NCI-H446 (cell line): ENCODE results near the gene ATP2B1.
"Not testable (repeated sequence)": the region's sequence is repeated elsewhere in the genome, so short reads cannot be mapped to it uniquely, and the experiment has no call there.

Experiments used
- DNase-seq, 2 experiments: peaks; one replicate each; lab custom pipeline; 2025; lab: John Stamatoyannopoulos, UW

The ATP2B1 gene

DNA sequence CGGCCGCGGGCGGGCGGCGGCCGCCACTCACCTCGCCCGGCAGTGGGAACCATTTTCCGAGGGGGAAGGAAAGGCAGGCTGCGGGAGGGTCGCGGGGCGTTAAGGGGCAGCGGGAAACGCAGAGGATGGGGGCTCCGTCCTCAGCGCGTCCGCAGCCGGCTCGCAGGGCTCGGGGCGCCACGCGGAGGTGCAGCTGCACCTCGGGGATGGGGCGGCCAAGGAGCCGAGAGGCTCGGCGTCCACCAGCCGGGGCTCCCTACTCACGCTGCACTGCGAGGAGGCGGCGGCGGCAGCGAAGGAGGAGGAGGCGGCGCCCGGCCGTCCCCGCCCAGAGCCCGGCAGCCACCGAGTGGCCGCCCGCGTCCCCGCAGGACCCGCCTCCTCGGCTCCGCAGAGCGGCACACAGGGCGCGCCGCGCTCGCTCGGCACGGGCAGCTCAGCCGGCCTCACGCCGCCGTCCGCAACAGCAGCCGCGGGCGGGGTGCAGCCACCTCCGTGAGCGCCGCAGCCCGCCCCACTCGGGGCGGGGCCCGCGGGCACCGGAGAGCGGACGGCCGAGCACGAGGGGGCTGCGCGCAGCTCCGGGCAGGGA lies at the start of gene ATP2B1:
Gene ATP2B1, minus strand, starts transcription at position 274 of the 592 bp plus-strand sequence. CDS start 52,952 bp downstream, outside the sequence.
- peak; percentile 71 to 91 for DNase-seq

DNA sequence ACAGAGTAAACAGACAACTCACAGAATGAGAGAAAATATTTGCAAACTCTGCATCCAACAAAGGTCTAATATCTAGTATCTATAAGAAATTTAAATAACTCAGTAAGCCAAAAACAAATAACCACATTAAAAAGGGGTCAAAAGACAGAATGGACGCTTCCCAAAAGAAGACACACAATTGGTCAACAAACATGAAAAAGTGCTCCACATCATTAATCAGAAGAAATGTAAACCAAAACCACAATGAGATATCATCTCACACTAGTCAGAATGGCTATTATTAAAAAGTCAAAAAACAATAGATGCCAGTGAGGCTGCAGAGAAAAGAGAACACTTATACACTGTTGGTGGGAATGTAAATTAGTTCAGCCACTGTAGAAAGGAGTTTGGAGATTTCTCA lies 49.3 kb upstream of the ATP2B1 start:
- DNase-seq, result not testable (repeated sequence)

DNA sequence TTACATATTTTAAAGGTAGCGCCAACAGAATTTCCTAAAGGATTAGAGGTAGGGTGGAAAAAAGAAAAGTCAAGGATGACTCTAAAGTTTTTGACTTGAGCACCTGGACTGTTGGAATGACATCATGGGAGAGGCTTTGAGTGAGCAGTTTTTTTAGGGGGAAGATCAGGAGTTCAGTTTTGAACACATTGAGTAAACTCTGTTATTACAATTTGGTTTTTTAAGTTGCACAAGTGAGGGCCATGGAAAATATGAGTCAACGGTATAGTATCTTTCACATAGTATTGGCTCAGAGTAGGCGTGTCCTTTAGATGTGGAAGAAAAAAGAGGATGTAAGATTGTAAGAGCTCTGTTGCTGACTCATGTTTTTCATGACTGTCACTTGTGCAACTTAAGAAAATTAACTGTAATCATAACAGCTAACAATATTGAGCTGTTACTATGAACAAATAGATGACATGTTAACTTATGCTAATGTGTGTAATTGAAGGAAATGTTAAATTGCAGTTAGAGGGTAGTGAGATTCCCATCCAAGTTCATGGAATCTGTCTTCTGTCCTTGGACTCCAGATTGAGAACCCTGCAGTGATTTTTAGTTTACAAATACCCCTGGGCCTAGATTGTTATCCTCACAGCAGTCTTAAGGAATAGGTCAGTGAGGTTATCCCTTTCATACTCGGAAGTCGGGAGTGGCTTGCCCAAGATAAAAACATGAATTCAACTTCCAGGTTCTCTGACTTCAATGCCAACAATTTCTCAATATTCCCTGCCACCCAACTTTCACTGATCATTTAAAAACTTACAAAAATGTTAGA lies 48.2 kb upstream of the ATP2B1 start:
- no peak for DNase-seq

DNA sequence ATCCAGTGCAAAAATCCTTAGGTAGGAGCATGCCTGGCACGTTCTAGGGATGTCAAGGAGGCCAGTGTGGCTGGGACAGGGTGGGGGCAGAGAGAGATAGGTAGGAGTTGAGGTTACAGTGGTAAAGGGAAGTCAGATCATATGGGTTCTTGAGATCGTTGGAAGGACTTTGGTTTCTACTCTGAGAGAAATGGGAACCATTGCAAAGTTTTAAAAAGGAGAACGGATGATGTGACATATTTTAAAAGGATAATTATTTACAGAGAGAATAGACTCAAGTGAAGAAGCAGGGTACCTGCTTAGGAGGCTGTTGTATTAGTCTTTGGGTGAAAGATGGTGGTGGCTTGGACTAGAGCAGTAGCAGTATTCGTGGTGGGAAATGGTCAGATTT lies 47.6 kb upstream of the ATP2B1 start:
- DNase-seq, result no peak

DNA sequence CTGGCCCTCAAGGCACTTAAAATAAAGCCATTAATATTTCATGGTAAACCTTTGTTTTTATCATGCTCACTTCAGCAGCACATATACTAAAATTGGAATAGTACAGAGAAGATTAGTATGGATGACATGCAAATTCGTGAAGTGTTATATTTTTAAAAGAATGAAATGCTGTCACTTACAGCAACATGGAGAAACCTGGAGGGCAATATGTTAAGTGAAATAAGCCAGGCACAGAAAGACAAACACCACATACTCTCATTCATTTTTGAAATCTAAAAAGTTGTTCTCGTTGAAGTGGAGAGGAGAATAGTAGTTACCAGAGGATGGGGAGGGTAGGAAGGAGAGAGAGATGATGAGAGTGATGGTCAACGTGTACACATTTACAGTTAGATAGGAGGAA lies 45.4 kb upstream of the ATP2B1 start:
- DNase-seq, result no peak

DNA sequence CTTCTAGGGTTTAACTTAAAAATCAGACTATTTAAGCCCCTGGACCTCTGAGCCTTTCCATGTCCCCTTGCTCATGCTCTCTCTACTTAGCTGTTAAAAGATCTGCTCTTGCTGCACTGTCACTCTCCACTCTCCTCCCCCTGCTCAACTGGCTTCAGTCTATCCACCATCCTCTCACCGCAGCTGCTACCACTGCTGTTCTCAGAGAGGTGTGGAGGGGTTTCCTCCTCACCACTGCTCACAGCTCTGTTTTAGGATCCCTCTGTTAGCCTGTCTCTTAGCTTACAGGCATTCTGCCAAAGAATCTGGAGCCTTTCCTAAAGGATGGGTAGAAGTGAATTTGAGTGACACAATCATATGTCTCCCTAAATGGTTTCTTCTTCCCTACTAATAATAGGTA lies 43.7 kb upstream of the ATP2B1 start:
- DNase-seq, result peak in 1 of 2 experiments; percentile 40

DNA sequence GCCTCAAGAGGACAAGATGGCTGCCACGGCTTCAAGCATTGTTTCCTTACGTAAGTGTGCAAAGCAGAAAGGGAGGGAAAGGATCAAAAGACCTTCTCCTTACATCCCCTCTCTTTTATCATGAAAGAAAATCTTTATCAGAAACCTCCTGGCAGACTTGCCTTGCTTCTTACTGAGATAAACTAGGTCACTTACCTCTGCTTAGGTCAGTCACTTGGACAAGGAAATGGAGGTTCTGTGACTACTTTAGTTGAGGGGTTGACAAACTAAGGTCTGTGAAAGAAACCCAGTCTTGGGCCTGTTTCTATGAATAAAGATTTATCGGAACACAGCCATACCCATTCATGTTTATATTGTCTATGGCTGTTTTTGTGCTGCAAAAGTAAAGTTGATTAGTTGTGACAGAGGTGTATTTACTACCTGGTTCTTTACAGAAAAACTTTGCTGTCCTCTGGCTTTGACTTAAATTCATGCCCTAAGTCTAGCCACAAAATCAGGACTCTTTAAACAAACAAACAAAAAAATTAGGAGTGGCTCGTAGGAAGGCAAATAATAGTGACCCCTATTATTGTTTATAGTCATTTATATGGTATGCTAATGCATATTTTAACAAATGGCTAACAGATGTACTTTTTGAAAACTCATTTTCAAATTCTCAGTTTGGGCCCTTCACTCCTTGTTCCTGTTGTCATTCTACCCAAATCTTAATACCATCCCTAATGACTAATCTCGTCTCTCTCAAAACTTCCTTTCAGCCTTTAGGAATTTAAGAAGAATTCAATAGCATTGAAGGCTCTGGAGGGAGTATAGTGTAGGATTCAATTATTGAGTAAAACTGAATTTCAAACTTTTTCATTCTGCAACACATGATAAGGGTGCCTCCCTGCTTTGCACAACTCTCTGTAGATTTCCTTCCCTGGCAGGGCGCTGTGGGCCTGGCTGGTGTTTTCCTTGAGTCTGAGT lies 42.0 kb upstream of the ATP2B1 start:
- DNase-seq, result no peak

DNA sequence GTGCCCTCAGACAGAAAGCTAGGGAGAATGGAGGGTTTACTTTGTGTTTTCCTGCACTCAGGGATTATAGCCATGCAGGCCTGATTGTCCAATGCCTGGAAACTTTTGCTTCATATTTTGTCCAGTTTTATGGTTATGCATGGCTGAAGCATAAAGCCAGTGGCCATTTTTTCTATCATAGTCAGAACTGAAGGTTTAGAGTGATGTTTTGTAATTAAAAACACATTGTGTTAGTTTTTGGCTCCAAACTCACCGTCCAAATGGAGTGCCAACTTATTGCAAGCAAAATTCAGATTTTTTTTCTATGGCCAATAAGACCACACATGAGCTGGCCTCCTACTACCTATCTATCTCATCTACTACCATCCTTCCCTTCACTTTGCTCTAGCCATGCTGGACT lies 40.2 kb upstream of the ATP2B1 start:
- DNase-seq, result no peak

DNA sequence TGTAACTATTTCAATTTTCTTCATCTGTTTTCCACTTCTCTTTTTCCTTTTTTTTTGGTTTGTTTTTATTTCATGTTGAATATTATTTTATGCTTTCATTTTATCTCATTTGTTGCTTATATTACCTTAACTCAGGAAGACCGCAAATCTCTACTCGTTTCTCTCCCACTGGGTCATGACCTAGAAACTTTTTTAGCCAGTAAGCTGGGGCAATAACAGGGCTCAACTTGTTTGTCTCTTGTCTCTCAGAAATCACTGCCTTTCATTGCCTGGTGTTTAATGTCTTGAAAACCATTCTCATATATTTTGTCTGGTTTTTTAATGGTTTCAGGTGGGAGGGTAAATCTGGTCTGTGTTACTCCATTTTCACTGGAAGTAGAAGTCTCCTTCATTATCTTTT lies 36.6 kb upstream of the ATP2B1 start:
- no peak for DNase-seq

DNA sequence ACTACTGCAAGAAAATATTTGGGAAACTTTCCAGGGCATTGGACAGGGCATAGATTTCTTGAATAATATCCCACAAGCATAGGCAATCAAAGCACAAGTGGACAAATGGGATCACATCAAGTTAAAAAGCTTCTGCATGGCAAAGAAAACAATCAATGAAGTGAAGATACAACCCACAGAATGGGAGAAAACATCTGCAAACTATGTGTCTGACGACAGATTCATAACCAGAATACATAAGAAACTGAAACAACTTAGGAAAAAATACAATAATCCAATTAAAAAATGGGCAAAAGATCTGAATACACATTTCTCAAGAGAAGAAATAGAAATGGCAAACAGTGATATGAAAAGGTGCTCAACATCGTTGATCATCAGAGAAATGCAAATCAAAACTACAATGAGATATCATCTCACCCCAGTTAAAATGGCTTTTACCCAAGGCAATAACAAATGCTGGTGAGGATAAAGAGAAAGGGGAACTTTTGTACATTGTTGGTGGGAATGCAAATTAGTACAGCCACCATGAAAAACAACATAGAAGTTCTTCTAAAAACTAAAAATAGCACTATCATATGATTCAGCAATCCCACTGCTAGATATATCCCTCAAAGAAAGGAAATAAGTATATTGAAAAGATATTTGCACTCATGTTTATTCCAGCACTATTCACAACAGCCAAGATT lies 33.8 kb upstream of the ATP2B1 start:
- no peak for DNase-seq

DNA sequence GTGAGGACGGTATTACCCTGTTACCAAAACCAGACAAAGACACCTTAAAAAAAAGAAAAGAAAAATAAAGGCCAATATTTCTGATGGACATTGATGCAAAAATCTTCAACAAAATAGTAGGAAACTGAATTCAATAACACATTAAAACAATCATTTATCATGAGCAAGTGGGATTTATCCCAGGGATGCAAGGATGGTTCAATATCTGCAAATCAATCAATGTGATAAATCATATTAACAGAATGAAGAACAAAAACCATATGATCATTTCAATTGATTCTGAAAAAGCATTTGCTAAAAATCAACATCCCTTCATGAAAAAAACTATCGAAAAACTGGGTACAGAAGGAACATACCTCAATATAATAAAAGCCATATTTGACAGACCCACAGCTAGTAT lies 32.3 kb upstream of the ATP2B1 start:
- DNase-seq, result no peak

DNA sequence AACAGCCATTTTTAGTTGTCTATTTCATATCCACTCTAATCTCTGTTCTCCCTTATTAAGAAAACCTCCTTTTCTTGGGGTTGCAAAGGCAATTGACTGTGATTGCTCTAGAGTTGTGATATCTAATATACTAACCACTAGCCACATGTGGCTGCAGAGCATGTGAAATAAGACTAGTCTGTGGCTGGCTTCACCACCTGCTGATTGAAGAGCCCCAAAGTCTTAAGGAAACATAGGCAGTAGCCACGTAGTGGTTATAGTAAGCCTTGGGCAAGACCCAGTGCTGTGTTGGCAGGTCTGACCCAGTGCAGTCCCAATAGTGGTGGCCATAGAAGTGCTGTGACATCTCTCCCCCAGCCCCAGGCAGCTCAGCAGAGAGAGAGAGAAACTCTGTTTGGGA lies 28.4 kb upstream of the ATP2B1 start:
- no peak for DNase-seq

DNA sequence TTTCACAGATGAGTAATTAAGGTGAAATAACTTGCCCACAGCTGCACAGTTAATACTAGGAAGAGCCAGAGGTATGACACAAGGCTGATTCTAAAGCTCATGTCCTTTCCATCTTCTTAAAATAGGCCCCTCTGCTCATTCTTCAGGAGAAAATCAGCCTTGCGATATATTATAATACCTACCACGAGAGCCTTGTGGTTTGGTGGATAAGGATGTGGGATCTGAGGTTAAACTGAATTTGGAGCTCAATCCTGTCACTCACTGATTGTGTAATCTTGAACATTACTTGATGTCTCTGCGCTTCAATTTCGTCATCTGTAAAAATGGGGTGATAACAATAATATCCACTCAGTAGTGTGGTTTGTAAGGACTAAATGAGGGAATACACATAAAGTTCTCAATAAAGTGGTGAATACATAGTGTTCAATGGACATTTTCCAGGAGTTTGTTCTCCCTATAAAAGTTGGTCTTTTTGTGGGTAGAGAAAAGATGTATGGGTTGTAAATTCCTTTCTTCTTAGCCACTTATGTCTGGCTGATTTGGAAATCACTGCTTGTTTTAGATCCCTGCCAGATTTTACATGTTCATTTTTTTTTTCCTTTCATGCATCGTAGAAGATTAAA lies 25.1 kb upstream of the ATP2B1 start:
- DNase-seq, result no peak

DNA sequence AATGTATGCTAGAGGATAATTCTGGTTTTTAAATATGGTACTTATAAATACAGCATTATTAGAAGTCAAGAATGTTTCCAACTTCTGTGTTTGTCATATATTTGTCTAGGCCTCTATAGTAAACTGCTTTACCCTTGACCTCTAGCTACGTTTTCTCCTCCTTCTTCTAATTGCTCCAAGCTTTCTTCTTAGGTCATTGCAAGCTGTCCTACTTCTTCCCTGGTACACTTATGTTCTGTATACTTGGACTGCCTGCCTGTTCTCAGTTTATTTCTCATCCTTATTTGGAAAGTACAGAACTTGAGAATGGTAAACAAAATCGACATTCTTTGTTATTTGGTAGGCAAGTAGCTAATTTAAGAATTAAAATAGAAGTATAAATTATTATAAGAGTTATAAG lies 23.9 kb upstream of the ATP2B1 start:
- no peak for DNase-seq

DNA sequence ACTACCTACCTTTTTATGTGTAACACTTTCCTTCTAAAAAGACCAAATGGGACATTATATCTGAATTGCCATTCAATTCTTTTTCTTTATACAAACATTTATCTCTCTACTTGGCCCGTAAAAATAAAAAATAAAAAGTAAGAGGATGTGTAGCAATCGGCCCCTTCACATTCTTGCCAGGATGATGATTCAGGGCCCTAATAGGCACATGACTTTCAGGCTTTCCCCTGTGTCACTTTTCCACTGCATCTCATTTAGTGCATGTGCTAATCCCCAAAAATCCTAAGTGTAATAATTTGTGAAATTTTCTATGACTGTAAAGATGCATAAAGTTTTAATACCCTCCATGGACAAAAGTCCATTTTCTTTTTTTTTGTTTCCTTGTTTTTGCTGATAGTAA lies 23.0 kb upstream of the ATP2B1 start:
- DNase-seq, result no peak

DNA sequence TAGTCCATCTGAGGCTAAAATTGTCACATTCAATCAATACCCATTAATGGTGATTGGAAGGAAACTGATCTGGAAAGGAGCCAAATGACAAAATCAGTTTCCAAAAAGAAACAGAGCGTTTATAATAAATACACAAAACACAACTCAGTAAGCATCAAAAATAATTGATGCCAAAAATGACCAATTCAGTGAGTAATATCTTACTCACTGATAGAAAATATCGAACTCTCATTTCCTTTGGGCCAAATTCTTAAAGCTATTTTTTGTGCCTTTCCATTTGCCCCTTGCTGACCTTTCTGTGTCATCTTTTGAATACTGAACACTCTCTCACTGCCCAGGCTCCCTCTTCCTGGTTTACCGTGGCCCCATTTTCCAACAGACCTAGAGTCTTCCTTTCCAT lies 22.5 kb upstream of the ATP2B1 start:
- no peak for DNase-seq

DNA sequence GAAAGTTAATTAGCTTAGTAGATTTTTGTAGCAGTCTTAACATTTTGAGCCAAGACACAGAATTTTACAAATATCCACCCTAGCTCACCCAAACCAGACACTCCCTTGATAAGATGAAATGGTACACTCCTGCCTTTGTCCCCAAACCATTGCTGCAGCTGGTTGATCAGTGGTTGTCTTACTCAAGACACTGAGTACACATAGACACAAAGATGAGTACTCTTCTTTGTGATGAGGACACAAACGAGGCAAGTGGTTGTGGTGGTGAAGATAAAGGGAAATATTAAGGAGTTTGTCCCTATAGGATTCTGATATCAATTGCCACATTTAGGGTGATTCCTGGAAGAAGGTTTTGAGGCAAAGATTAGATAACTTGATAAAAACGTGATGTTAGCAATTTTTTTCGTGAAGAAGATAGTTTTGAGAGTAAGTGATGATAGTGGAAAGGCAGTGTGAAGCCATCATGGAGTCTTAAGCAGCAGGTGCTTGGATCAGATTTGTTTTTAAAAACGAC lies 21.4 kb upstream of the ATP2B1 start:
- DNase-seq, result no peak

DNA sequence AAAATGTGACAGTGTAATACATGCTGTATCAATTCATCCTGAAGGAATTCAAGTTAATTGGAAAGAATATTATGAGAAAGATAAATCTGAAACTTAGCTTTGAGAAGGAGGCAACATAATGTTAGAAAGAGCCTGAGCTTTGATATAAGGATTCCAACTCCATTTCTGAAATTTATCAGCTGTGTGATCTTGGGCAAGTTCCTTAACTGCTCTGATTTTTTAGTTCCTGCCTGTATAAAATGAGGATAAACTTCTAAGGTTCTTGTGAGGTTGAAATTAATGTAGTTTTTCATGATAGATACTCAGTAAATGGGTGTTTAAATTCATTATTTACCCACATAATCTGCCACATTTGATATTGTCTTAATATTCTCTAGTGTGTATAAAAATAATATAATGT lies 14.6 kb upstream of the ATP2B1 start:
- DNase-seq, result no peak

DNA sequence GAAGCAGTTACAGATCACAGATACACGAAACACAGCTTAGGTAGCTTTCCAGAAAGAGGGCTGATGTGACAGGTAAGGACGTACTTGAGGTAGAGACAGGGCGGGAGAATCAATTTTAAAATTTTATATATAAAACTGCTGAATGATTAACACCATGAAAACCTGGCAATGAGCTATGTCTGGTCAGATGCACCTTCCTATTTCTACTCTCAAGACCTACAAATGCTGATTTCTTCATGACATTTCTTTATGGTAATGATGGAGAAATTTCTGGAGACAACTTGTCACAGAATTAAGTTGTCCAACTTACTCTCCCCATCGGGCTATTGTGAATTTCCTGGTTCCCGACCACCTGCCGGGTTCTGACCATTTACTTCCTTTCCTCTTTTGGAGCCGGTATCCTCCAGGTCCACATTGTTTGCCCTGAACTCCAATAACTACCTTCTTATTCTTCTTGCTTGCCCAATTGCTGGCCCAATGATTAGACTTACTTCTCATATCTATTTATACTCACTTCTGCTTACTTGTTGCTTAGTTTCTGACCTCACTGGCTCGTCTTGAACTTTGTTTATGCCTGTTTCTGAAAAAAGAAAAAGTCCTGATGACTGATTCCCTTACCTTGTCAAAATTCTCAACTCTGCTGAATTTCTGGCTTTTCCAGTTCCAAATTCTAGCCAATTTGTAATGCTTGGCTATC lies 12.8 kb upstream of the ATP2B1 start:
- no peak for DNase-seq

DNA sequence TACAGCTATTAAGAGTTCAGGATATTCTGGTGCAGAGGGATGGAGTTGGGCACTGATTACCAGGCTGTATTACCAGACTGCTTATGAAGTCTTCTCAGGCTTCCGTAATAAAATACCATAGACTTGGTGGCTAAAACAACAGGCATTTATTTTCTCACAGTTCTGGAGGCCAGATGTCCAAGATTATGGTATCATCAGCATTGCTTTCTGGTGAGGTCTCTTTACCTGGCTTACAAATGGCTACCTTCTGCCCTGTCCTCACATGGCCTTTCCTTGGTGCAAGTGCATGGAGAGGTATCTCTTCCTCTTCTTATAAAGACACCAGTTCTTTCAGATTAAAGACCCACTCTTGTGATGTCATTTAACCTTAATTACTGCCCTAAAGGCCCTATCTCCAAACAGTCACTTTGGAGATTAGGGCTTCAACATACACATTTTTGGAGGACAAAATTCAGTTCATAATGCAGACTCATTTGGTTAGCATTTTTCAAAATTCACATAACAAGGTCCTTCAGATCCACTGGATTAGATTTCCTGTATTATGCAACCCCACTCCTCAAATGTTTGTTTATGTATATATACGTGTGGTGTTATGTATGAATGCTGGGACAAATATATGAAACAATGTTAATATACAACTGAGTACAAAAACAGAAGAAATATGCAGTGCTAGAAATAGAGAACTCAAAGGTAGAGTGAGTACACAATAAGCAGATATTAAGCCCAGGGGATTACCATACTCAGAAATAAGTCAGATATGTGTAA lies 9.3 kb upstream of the ATP2B1 start:
- no peak for DNase-seq
